Measurements from ENCODE around the gene SASH1.

DNA sequence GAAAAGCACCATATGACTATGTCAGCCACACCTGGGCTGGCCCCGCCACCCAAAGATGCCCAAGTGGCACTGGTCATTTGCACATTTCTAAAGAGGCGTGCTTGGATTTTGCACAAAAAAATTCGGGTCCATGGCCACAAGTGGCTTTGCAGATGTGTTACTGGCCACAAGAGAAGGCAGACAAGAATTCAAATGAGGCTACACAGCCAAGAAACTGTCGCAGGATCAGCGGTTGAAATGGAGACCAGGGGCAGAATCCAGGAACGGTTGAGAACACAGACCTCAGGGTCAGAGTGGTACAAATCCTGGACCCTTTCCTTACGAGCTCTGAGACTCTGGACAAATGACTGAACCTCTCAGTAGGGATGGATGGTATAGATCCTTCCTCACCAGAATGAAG is 48.6 kb upstream of the SASH1 start:
- TF ChIP-seq CTCF (IDR thresholded peaks at IDR 0.05) (no peak), POLR2A (IDR thresholded peaks at IDR 0.05) (no peak)

Data from heart left ventricle (tissue), 13 donors.